ENCODE measurements around the gene HELZ. TPM values are rescaled to one million over a fixed set of nuclear protein-coding genes. Genes with fewer than 3 reads are reported as not detected.

The HELZ gene
- total and polyA plus RNA-seq, 2 of the 8 experiments (the other 6 are each of a cell fraction or from before 2014, with no cell fraction given): 10.0 to 48.7 TPM

DNA sequence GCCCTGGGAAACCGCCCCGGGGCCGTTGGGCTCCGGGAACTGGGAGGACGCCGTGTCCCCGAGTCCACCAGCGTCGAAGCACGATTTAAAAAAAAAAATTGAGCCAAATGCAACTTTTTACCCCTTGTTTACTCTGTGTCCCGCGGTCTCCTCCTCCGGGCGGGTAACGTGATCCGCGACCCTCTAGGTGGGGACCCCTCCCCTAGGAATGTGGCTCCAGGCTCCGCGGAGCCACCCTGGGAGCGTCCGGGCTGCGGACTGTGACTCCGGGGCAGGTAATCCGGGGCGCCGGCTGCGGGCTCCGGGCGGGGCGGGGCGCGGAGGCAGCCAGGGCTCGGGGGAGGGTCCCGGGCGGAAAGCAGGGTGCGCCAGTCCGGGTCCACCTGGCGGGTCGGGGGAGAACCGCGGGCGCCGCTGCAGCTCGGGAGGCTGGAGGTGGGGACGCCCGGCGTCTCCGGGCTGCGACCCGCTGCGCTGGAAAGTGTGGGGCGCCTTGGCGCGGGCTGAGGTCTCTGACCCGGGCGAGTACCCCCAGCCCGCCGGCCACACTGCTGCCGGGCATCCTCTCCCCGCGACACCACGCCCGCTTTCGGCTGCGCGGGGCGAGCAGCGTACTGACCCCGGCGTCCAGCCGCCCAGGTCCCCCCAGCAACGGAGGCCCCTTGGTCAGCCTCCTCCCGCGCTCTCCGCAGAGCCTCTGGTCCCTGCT, 852 bp upstream of the HELZ start (continued):
- TF ChIP-seq ZNF274 (IDR thresholded peaks at IDR 0.05; ENCODE audit: borderline replicate concordance, extremely low read depth, low read length) (no peak), KDM4A (IDR thresholded peaks at IDR 0.05; ENCODE audit: low read depth, low read length, severe bottlenecking) (peak; percentile 71), SIRT6 (IDR thresholded peaks at IDR 0.05; ENCODE audit: low read length) (no peak), POLR2A (IDR thresholded peaks at IDR 0.05; ENCODE audit: control extremely low read depth in 1 of 2, low read depth in 2 of 2, low read length in 2 of 2) (no peak; a peak in 1 of 3 replicates), BACH1 (IDR thresholded peaks at IDR 0.05; ENCODE audit: low read length) (no peak; the same call in 1 of the 2 replicates), POU5F1 (IDR thresholded peaks at IDR 0.05; ENCODE audit: low read depth, low read length) (no peak), TAF7 (optimal IDR thresholded peaks at IDR 0.05; ENCODE audit: borderline replicate concordance, low read depth, low read length) (peak; percentile 36), KDM1A (IDR thresholded peaks at IDR 0.05; ENCODE audit: borderline replicate concordance, low read length) (no peak), HDAC2 (IDR thresholded peaks at IDR 0.05; ENCODE audit: borderline replicate concordance in 1 of 2, low read depth in 2 of 2, low read length in 2 of 2) (no peak; a peak in 1 of 4 replicates), PHF8 (conservative IDR thresholded peaks at IDR 0.05; ENCODE audit: low read depth, low read length) (peak; percentile 61), TAF1 (IDR thresholded peaks at IDR 0.05; ENCODE audit: low read depth, low read length) (peak; percentile 67), SUZ12 (IDR thresholded peaks at IDR 0.05; ENCODE audit: low read length) (0 out of 2 replicates have a peak, but pooled peaks have one; percentile 12), RAD21 (IDR thresholded peaks at IDR 0.05 in 1 of 2, conservative IDR thresholded peaks at IDR 0.05 in 1 of 2; ENCODE audit: low read depth in 2 of 2, low read length in 2 of 2) (peak in 1 of 2 experiments; percentile 8; a peak in 1 of 4 replicates), SP1 (IDR thresholded peaks at IDR 0.05; ENCODE audit: low read depth, low read length) (no peak), KDM5A (IDR thresholded peaks at IDR 0.05; ENCODE audit: low read length) (no peak), RXRA (IDR thresholded peaks at IDR 0.05; ENCODE audit: insufficient read depth, low read depth, low read length) (no peak), SP4 (IDR thresholded peaks at IDR 0.05; ENCODE audit: low read length) (no peak; the same call in 1 of the 2 replicates), SIX5 (IDR thresholded peaks at IDR 0.05; ENCODE audit: low read depth, low read length) (no peak), NRF1 (IDR thresholded peaks at IDR 0.05; ENCODE audit: low read depth, low read length) (no peak), GTF2F1 (IDR thresholded peaks at IDR 0.05; ENCODE audit: borderline replicate concordance, low read depth, low read length) (no peak; the same call in 1 of the 2 replicates), TEAD4 (IDR thresholded peaks at IDR 0.05; ENCODE audit: low read depth, low read length) (peak; percentile 99), CHD1 (IDR thresholded peaks at IDR 0.05; ENCODE audit: low read depth, low read length) (no peak; the same call in 1 of the 2 replicates), TCF12 (IDR thresholded peaks at IDR 0.05; ENCODE audit: low read depth, low read length) (no peak)
- TF ChIP-seq, protein P1, sequence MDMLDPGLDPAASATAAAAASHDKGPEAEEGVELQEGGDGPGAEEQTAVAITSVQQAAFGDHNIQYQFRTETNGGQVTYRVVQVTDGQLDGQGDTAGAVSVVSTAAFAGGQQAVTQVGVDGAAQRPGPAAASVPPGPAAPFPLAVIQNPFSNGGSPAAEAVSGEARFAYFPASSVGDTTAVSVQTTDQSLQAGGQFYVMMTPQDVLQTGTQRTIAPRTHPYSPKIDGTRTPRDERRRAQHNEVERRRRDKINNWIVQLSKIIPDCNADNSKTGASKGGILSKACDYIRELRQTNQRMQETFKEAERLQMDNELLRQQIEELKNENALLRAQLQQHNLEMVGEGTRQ (IDR thresholded peaks at IDR 0.05; ENCODE audit: low read length): no peak; the same call in 1 of the 2 replicates
